BJ (cell line): ENCODE data around the gene TTC7B. TPM values are rescaled to one million over a fixed set of nuclear protein-coding genes. Genes with fewer than 3 reads are reported as not detected.

ENCODE experiments used
- CTCF ChIA-PET: fragments of 350-600 bp; formaldehyde crosslinking; extraction: SDS; loops from one replicate; lab custom pipeline; 2021; ENCODE audit warnings: antibody characterized with exemption, inconsistent platforms; lab: Yijun Ruan, JAX
- POLR2A ChIA-PET: fragments of 300-600 bp; sonication (Branson Sonifier 250); formaldehyde crosslinking; extraction: SDS; loops from one replicate; lab custom pipeline; 2021; ENCODE audit warnings: antibody characterized with exemption; lab: Charles Lee
- DNase-seq: peaks from one replicate; pipeline ENCODE4 v3.0.0-alpha.2; 2011; ENCODE audit warnings: low read depth
- H3K27me3 ChIP-seq: 2 replicates; pipeline ENCODE4 v1.6.0; 2011; ENCODE audit warnings: low read length; ENCODE audit not compliant: control insufficient read depth, insufficient read depth
- H3K36me3 ChIP-seq: 2 replicates; pipeline ENCODE4 v1.5.1; 2011; ENCODE audit warnings: low read length; ENCODE audit not compliant: control insufficient read depth, insufficient read depth
- H3K4me3 ChIP-seq: 2 replicates; pipeline ENCODE4 v1.5.1; 2011; ENCODE audit warnings: low read depth, mild to moderate bottlenecking, control low read depth, low read length
- CTCF ChIP-seq: IDR thresholded peaks from 2 replicates; pipeline ENCODE4 v1.5.1; 2011; ENCODE audit warnings: low read depth, mild to moderate bottlenecking, control low read depth, inconsistent platforms, low read length, moderate library complexity; ENCODE audit not compliant: insufficient read depth
- polyA plus RNA-seq: library from polyadenylated mRNA; depleted of rRNA; stranded (reverse); fragments of >200 nt; gene quantifications from 2 replicates; pipeline ENCODE4 v1.2.3, GENCODE V29; 2011

The TTC7B gene
- polyA plus RNA-seq, 1 experiment, result 46.9 TPM

DNA sequence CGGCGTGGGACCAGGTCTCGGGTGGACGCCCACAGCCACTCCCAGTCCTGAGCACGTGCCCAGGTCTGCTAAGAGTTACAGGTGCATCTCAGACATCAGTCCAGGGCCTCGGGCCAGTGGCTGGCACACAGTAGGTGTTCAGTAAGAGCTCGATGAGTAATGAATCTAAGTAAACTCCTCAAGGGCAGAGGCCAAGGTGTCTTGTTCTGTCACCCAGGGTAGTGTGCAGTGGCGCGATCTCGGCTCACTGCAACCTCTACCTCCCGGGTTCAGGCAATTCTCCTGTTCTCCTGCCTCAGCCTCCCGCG, 11.2 kb downstream of the TTC7B start:
- Histone ChIP-seq H3K36me3 (no peaks in the 10 kb centered on the region), H3K4me3 (no peak overlapping the region), H3K27me3 (no peaks in the 10 kb centered on the region)
- ChIA-PET POLR2A (no interaction called here), CTCF (interaction anchor here (2.8 kb wide), 1 partner anchor 9 kb away, joined by 7 read pairs; no protein-coding TSS in a partner anchor)
- DNase-seq, result no peak
- no peak for TF ChIP-seq CTCF

GRCh38 chr14:90804292-90805083, 11.7 kb downstream of the TTC7B start:
- ChIA-PET POLR2A (no interaction called here), CTCF (no interaction called here)
- no peak for TF ChIP-seq CTCF
- Histone ChIP-seq H3K27me3 (no peaks in the 10 kb centered on the region), H3K4me3 (no peak overlapping the region), H3K36me3 (no peaks in the 10 kb centered on the region)
- no peak for DNase-seq

- CTCF ChIA-PET, result interaction anchor here (0.9 kb wide), 1 partner anchor 8 kb away, joined by 3 read pairs; no protein-coding TSS in a partner anchor
- POLR2A ChIA-PET, result no interaction called here
- Histone ChIP-seq H3K4me3 (no peak overlapping the region), H3K27me3 (no peaks in the 10 kb centered on the region), H3K36me3 (no peaks in the 10 kb centered on the region)
- no peak for TF ChIP-seq CTCF
- no peak for DNase-seq
These were observed 13.0 kb downstream of the TTC7B start for GRCh38 chr14:90803249-90803648.

- ChIA-PET CTCF (no interaction called here), POLR2A (no interaction called here)
- no peak for TF ChIP-seq CTCF
- no peaks in the 10 kb centered on the region for H3K36me3 ChIP-seq
- H3K27me3 ChIP-seq, result no peaks in the 10 kb centered on the region
- no peak for DNase-seq
- no peak overlapping the region for H3K4me3 ChIP-seq
These were observed 16.8 kb downstream of the TTC7B start for GRCh38 chr14:90799420-90799819.

DNA sequence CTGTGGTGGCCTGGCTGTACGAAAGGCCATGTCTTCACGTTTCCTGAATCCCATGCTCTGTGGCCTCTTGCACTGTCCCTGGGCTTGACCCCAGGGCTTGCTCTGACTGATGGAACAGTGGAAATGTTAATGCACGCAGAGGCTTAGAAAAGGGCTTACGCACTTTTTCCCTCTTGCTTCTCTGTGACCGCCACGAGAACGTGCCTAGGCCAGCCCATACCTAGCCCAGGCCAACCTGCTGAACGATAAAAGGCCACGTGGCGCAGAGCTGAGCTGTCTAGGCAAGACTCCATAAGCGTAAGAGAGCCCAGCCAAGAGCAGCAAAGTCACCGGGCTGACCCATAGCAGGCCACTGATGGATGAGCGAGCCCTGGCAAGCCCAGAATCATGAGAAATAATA, 18.3 kb downstream of the TTC7B start:
- TF ChIP-seq CTCF, result no peak
- ChIA-PET CTCF (interaction anchor here (0.6 to 1.0 kb wide), 2 partner anchors 12 to 444 kb away, joined by 3 read pairs; no protein-coding TSS in a partner anchor), POLR2A (no interaction called here)
- DNase-seq, result no peak
- H3K36me3 ChIP-seq, result no peaks in the 10 kb centered on the region
- no peaks in the 10 kb centered on the region for H3K27me3 ChIP-seq
- H3K4me3 ChIP-seq, result no peak overlapping the region
